ENCODE data around the gene NUDT1.

- TF ChIP-seq CTCF (IDR thresholded peaks at IDR 0.05) (no peak), SIN3A (IDR thresholded peaks at IDR 0.05; ENCODE audit: borderline replicate concordance, insufficient read depth, low read depth, low read length) (no peak), TCF7L2 (IDR thresholded peaks at IDR 0.05; ENCODE audit: low read depth, low read length) (no peak), POLR2AphosphoS5 (IDR thresholded peaks at IDR 0.05; ENCODE audit: low read depth, low read length) (no peak)
Measured at GRCh38 chr7:2261611-2262010, 19.6 kb downstream of the NUDT1 start.
